KBM-7 (cell line): ENCODE data around the gene DYNLL2.
"Not testable (repeated sequence)": the region's sequence is repeated elsewhere in the genome, so short reads cannot be mapped to it uniquely, and the experiment has no call there.

Experiments
- DNase-seq: peaks from one replicate; pipeline ENCODE4 v3.0.0-alpha.2; 2015
- in situ Hi-C: fragments of 300-500 bp; cut with MboI; formaldehyde crosslinking; loops from 2 replicates; pipeline ENCODE4 v1.14.3; 2020; ENCODE audit warnings: low sequenced_read_pairs, low pct_unique_long_range_greater_than_20kb, mixed read lengths

Gene DYNLL2

DNA sequence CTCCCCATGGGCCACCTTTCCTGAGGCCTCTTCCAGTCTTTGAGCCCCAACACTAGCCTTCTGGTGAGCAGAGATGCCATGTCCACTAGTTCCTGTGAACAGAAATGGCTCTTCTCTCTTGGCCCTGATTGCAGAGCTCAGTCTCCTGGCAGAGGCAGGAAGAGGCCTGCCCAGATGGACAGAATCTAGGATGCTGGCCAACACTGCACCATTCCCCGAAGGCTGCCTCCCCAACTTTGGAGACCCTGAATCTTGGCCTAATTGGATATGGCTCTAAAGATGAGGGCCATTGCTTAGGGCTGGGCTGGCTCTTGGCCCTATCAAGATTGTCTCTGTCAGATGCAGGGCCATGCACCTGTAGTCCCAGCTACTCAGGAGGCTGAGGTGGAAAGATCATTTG lies 18.0 kb upstream of the DYNLL2 start:
- no peak for DNase-seq
- in situ Hi-C loops: no loop called here

DNA sequence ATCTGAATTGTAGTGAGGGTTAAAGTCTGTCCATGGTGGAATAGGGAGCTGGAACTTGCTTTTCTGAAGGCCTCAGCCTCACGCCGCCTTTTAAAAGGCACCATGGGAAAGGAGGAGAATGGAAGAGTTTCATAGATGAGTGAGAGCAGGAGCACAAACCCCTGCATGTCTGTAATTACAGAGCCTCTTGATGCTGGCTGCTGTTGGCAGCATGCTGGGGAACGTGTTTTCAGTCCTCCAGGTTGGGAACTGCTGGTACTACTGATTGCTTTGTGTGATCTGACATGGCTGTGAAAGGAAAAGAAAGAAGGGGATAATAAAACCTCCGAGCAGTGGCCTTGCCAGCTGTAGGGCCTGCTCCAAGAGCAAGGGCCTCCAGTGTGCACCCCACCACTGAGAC lies 16.8 kb upstream of the DYNLL2 start:
- in situ Hi-C loops: no loop called here
- DNase-seq: no peak

GRCh38 chr17:58072862-58073261 lies 10.4 kb upstream of the DYNLL2 start:
- in situ Hi-C loops: no loop called here
- peak; percentile 51 for DNase-seq

DNA sequence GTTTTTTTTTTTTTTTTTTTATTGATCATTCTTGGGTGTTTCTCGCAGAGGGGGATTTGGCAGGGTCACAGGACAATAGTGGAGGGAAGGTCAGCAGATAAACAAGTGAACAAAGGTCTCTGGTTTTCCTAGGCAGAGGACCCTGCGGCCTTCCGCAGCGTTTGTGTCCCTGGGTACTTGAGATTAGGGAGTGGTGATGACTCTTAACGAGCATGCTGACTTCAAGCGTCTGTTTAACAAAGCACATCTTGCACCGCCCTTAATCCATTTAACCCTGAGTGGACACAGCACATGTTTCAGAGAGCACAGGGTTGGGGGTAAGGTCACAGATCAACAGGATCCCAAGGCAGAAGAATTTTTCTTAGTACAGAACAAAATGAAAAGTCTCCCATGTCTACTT lies 10.0 kb upstream of the DYNLL2 start:
- DNase-seq, in situ Hi-C loops: not testable (repeated sequence)

DNA sequence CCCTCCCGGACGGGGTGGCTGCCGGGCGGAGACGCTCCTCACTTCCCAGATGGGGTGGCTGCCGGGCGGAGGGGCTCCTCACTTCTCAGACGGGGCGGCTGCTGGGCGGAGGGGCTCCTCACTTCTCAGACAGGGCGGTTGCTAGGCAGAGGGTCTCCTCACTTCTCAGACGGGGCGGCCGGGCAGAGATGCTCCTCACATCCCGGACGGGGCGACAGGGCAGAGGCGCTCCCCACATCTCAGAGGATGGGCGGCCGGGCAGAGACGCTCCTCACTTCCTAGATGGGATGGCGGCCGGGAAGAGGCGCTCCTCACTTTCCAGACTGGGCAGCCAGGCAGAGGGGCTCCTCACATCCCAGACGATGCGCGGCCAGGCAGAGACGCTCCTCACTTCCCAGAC lies 8.8 kb upstream of the DYNLL2 start:
- in situ Hi-C loops, DNase-seq: not testable (repeated sequence)

- DNase-seq: no peak
- in situ Hi-C loops: no loop called here
These were observed 3.8 kb upstream of the DYNLL2 start for GRCh38 chr17:58079300-58080033.

DNA sequence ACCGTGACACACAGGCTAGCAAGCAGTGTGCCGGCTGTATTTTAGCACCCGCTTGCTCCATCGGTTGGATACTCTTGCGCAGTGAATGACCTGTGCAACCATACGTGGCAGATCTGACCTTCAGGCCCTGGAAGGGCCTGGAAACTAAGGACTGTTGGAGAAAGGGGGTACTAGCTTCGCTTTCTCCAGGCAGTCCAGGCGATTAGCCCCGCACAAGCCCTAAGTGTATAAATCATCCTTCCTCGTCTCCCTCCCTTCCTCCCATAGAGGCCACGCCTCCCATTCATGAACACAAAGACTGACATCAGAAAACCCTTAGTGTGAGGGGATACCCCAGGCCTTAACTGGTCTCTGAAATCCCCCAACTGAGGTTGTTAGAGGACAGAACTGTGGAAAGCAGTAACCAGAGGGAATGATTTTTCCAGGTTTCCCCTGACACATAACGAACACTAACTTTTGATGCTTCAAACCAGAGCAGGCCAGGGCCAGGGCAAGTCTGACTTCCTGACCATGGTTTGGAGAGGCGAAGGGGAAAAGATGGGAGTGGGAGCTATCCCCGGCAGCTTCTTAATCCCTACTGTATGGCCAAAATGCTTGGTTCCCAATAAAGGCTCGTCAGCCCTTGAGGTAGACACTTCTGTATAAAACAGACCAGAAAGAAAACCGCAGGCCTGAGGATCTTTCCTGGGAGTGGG lies 1.4 kb upstream of the DYNLL2 start:
- in situ Hi-C loops: no loop called here
- no peak for DNase-seq

- in situ Hi-C loops: no loop called here
- no peak for DNase-seq
These were observed 814 bp upstream of the DYNLL2 start for GRCh38 chr17:58082341-58082869.

- peak; percentile 49 for DNase-seq
- in situ Hi-C loops: no loop called here
These were observed 485 bp downstream of the DYNLL2 start for GRCh38 chr17:58083491-58084316.

GRCh38 chr17:58084317-58084981 lies 1.2 kb downstream of the DYNLL2 start:
- peak; percentile 51 for DNase-seq
- in situ Hi-C loops: no loop called here

- DNase-seq: no peak
- in situ Hi-C loops: no loop called here
These were observed 2.0 kb downstream of the DYNLL2 start for GRCh38 chr17:58085039-58085715.

DNA sequence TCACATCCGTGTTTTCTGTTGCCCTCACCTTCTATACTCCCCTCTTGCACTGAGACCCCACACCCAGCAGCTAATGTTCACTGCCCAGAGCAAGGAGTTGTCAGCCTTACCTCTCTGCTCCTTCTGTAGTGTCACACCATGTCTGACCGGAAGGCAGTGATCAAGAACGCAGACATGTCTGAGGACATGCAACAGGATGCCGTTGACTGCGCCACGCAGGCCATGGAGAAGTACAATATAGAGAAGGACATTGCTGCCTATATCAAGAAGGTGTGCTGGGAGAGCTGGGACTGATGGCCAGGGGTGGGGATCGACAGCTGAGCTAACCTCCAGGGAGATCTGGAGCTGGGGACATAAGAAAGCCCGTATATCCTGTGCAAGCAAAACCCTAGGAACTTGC lies 3.7 kb downstream of the DYNLL2 start:
- in situ Hi-C loops: no loop called here
- no peak for DNase-seq

DNA sequence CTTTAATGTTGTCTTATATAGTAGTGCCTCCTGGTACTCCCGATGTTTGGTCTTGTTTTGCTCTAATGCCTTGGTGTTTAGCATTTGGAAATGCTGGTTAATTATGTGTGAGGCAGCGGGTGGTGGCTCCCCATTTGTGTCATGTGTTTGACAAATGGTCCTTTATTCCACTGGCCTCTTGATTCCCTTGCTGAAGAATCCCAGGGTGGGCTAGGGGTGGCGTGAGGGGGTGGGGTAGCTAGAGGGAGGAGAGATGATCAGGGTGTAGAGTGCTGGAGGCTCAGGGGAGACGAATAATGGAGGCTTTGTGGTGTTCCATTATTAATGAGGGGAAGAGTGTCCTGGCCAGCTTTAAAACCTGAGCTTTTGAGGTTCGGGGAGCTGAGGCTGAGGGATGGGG lies 5.4 kb downstream of the DYNLL2 start:
- in situ Hi-C loops: no loop called here
- no peak for DNase-seq

DNA sequence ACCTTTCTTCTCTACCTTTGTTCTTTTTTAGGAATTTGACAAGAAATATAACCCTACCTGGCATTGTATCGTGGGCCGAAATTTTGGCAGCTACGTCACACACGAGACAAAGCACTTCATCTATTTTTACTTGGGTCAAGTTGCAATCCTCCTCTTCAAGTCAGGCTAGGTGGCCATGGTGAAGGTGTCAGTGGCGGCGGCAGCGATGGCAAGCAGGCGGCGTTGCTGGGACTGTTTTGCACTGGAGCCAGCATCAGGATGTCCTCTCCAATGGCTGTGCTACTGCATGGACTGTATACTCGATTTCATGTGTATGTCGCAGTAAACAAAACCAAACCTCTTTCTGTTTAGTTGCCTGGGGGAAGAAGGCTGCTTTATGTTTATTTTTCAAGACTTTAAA lies 5.9 kb downstream of the DYNLL2 start:
- in situ Hi-C loops: no loop called here

GRCh38 chr17:58091024-58091567 lies 7.9 kb downstream of the DYNLL2 start:
- DNase-seq: no peak
- in situ Hi-C loops: no loop called here

More for the DNA sequence above, 5.9 kb downstream of the DYNLL2 start:
- DNase-seq: no peak

- in situ Hi-C loops: no loop called here
- no peak for DNase-seq
These were observed 9.0 kb downstream of the DYNLL2 start for GRCh38 chr17:58092101-58092796.

DNA sequence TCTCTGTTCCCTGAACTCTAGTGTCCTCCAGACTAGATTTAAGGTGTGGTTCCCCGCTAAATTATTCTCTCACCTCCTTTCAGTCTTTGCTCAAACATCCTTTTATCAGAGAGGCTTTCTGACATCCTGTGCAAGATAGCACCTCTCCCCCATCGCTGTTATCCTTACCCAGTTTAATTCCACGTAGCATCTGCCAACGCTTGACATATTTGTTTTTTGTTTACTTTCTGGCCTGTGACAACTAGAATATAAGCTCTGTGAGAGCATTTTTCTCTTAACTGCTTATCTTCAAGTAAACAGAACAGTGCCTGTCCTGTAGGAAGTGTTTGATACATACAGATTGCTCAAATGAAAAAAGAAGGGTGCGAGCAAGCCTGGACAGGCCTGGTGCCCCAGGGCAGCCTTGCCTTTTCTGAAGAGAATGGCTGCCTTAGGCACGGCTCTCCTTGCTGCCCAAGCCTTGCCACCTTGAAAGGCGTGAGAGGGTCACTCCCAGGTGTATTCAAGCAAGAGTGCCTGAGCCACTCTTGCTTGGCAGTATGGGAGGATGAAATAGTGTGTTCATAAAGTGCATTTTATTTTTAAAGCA lies 9.7 kb downstream of the DYNLL2 start:
- no peak for DNase-seq
- in situ Hi-C loops: no loop called here

- in situ Hi-C loops: no loop called here
- DNase-seq: no peak
These were observed 10.9 kb downstream of the DYNLL2 start for GRCh38 chr17:58094118-58094517.
